ENCODE data around the gene STUM.

Gene STUM

DNA sequence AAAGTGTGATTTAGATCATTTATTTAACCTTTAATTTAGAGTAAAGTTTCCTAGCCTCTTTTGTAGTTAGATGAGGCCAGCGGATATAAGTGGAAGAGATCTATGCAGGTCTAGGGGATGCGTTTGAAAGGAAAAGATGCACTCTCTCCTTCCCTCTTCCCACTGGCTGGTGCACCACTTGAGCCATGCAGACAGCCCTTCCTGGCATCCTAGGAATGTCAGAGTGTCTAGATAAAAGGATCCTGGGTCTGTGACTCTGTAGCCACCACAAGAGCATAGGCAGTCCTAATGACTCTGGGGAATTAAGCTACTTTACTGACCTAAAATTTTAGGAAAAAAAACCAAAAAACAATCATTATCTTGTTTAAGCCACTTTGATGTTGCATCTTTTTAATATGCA is 16.0 kb upstream of the STUM start:
- in situ Hi-C loops (cut with MboI; ENCODE audit: low sequenced_read_pairs): no loop called here

GRCh38 chr1:226533220-226533619 is 15.3 kb upstream of the STUM start:
- in situ Hi-C loops (cut with MboI; ENCODE audit: low sequenced_read_pairs): no loop called here

DNA sequence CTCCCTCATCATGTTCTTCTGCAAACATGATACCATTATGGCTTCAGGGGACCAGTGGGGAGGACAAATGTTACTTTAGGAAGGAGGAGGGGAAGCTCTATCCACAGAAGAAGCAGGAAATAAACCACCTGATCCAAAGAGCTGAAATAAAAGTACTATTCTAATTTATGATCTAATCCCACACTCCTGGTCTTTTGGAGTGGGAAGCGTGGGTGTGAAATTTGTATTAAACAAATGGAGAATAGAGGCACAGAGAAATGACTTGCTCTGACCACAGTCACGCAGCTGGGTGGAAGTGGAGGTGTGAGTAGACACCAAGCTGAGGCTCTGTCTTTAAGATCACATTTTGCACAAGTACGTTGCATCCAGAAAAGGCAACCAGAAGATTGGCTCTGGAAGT is 14.5 kb upstream of the STUM start:
- in situ Hi-C loops (cut with MboI; ENCODE audit: low sequenced_read_pairs): no loop called here

- in situ Hi-C loops (cut with MboI; ENCODE audit: low sequenced_read_pairs): no loop called here
Measured at GRCh38 chr1:226534645-226535044, 13.9 kb upstream of the STUM start.

- in situ Hi-C loops (cut with MboI; ENCODE audit: low sequenced_read_pairs): no loop called here
Measured at GRCh38 chr1:226535666-226536065, 12.9 kb upstream of the STUM start.

DNA sequence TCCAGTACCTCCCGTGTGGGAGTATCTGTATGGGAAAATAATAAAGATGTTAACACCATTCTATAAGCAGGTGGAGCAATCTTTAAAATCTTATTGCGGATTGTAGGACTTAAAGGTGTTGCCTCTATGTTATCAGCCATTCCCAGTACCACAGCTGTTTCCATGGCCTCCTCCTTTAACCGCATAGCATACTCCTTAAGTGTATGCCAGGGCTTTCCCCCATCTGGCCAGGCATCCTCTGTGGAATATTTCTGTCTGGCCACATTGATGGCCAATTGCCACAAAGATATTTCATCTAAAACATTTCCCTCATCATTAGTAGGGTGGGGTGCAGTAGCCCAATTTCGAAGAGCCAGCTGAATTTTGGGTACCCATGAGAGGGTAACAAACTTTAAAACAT is 7.3 kb upstream of the STUM start:
- in situ Hi-C loops (cut with MboI; ENCODE audit: low sequenced_read_pairs): no loop called here

DNA sequence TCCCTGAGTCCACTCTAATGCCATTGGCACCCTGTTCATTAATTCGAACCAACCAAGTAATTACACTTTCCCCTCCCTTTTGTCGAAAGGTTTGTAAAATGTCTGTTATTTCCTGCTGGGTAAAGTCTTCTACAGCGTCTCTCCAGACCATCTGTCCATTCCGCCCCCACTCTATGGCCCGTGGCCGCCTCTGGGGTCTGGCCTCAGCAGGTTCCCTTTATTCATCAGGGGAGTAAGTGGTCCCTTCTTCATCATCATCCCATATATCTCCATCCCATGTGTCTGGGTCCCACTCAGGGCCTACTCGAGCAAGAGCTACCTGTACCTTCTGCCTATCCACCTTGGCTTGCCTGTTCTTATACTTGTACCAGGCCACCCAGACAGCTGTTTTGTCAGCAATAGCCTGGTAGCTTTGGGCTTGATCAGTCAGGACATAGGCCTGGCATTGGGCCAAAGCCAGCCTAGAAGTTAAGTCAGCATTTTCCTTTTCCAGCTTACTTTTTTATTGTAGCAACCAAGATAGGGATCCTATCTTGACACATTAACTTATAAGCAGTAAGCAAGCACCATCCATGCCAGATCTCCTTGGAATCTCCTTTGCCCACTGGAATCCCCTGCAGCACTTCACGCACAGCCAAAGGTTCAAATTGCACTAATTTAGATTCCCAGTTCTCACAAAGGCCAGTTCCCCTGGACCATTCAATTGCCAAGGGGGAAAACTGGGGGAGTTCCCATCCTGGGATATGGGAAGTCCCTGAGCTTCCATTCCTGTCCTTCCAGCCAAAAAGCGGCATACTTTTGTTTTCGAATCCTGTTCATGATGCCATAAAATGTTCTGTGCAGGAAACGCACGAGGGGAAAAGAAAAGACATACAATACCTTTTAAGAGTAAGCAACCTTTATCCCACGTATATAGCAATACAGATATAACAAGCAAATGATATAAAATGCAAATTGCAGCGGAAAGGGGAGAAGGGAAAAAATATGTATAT is 6.6 kb upstream of the STUM start:
- in situ Hi-C loops (cut with MboI; ENCODE audit: low sequenced_read_pairs): no loop called here

- in situ Hi-C loops (cut with MboI; ENCODE audit: low sequenced_read_pairs): no loop called here
Measured at GRCh38 chr1:226542623-226543103, 5.9 kb upstream of the STUM start.

- in situ Hi-C loops (cut with MboI; ENCODE audit: low sequenced_read_pairs): no loop called here
Measured at GRCh38 chr1:226545836-226546596, 2.5 kb upstream of the STUM start.

- in situ Hi-C loops (cut with MboI; ENCODE audit: low sequenced_read_pairs): no loop called here
Measured at GRCh38 chr1:226546926-226547325, 1.6 kb upstream of the STUM start.

GRCh38 chr1:226547754-226548191 is 791 bp upstream of the STUM start:
- in situ Hi-C loops (cut with MboI; ENCODE audit: low sequenced_read_pairs): no loop called here

DNA sequence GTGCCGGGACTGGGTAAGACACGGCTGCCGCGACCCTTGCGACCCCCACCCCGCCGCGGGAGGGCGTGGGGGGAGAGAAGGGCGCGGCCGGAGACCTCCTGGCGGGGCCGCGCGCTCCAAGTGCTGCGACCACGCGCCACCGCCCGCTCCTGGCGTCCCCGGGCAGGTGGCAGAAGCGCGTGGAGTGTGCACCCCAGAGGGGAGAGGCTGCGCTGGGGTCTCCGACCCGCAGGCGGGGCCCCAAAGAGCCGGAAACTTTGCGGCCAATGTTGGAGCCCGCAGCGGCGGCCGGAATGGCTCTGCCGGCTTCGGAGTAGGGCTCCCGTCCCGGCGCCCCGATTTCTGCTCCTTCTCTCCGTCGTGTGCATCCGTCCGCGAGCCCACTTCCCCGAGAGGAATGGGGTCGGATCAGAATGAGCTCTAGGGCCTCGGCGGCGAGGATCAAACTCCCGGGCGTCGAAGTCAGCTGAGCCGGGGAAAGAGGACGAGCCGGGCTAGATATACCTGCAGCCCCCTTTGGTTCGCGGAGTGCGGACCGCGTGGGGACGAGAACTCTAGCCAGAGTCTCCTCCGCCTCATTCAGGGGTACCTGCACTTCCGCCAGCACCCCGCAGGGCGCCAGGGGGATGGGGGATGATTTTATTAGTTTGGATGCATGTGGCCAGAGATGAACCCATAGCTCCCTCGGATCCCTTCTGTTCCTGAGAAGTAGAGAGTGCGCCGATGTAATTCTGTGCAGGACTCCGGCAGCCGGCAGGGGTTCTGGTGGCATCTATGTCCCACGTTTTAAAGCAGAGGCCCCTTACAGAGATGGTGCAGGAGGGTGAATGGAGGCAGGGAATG is 751 bp downstream of the STUM start:
- in situ Hi-C loops (cut with MboI; ENCODE audit: low sequenced_read_pairs): no loop called here

DNA sequence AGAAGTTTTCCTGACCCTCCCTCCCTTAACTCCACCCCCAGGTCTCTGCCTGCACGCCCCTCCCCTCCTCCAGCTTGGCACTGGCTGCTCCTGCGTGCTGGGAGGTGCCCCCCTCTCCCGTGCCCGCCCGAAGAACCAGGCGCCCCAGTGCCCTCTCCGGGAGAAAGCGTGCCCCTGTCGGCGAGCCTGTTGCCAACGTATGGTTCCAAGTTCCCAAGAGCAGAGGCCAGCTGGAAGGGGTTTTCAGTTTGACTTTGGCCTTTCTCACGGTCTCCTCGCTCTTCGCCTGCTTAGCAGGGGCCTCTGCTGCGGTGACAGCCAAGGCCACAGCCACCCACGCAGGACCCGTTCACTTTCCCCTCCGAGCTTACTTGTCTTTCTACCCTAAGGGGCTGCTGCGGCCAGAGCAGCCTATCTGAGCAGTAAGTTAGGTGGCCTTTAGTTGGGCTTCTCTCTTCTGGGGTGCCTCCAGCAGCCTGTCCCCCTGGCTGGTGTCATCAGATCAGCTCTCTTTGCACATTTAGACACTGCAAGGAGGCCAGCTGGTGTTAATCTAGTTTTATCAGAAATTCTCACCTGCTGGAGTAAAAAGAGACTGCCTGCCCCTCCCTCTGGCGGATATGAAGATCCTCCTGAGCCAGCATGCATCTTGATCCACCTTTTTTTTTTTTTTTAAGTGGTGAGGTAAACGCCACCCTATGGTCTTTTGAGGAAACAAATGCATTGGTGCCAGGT is 1.5 kb downstream of the STUM start:
- in situ Hi-C loops (cut with MboI; ENCODE audit: low sequenced_read_pairs): no loop called here

- in situ Hi-C loops (cut with MboI; ENCODE audit: low sequenced_read_pairs): no loop called here
Measured at GRCh38 chr1:226550672-226551041, 2.1 kb downstream of the STUM start.

GRCh38 chr1:226551299-226551698 is 2.7 kb downstream of the STUM start:
- in situ Hi-C loops (cut with MboI; ENCODE audit: low sequenced_read_pairs): no loop called here

GRCh38 chr1:226552061-226552460 is 3.5 kb downstream of the STUM start:
- in situ Hi-C loops (cut with MboI; ENCODE audit: low sequenced_read_pairs): no loop called here

GRCh38 chr1:226553266-226553923 is 4.8 kb downstream of the STUM start:
- in situ Hi-C loops (cut with MboI; ENCODE audit: low sequenced_read_pairs): no loop called here

- in situ Hi-C loops (cut with MboI; ENCODE audit: low sequenced_read_pairs): no loop called here
Measured at GRCh38 chr1:226553924-226554282, 5.3 kb downstream of the STUM start.

DNA sequence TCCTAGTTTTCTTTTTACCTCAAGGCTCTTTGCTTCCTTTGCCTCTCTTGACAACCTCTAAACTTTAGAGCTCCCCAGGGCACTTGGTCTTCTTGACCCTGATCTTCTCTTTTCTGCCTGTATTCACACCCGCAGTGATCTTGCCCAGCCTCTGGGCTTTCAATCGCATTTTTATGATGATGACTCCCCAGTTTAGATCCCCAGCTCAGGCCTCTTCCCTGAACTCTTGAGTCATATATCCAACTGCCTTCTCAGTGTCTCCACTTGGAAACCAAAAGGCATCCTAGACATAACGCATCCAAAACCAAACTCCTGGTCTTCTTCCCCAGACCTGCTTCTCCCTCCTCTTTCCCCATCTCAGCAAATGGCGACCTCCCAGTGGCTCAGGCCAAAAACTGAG is 6.5 kb downstream of the STUM start:
- in situ Hi-C loops (cut with MboI; ENCODE audit: low sequenced_read_pairs): no loop called here

DNA sequence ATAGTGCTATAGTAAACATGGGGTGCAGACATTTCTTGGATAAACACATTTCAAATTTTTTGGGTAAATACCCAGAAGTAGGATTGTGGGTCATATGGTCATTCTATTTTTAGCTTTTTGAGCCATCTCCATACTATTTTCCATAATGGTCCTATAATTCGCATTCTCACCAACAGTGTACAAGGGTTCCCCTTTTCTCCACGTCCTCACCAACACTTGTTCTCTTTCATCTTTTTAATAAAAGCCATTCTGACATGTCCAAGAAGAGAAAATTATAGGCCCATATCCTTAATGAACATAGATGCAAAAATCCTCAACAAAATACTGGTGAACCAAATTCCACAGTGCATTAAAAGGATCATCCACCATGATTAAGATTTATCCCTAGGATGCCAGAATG is 8.9 kb downstream of the STUM start:
- in situ Hi-C loops (cut with MboI; ENCODE audit: low sequenced_read_pairs): no loop called here

Data from HL-60/S4 treated with phorbol 12-myristate 13-acetate at 8.2 ng/mL for 4 days and 3 days (cell line).